Tibial nerve (tissue), 4 donors: Measurements from ENCODE around the gene XYLT1. TPM values are rescaled to one million over a fixed set of nuclear protein-coding genes. Genes with fewer than 3 reads are reported as not detected.

Source experiments
- DNase-seq, 2 donors: peaks; one replicate each; pipeline ENCODE4 v3.0.0-alpha.2; 2019; ENCODE audit warnings: low spot score in 2 of 2
- H3K27ac ChIP-seq, 4 donors: fragments of 200-600 bp; sonication (generic) in 3 of 4; one replicate each; pipeline ENCODE4 v1.5.1; 2017 to 2019; ENCODE audit warnings: mild to moderate bottlenecking in 1 of 4
- H3K27me3 ChIP-seq, 2 donors: fragments of 200-600 bp; sonication (generic) in 1 of 2; one replicate each; pipeline versions ENCODE4 v1.5.1 to v1.6.0; 2017 to 2019
- H3K36me3 ChIP-seq, 3 donors: fragments of 200-600 bp; sonication (generic); one replicate each; pipeline ENCODE4 v1.5.1; 2018 to 2019
- H3K4me1 ChIP-seq, 4 donors: fragments of 200-600 bp; sonication (generic) in 3 of 4; one replicate each; pipeline ENCODE4 v1.5.1; 2017 to 2019
- H3K4me3 ChIP-seq, 4 donors: fragments of 200-600 bp; sonication (generic) in 3 of 4; one replicate each; pipeline ENCODE4 v1.5.1; 2017 to 2019; ENCODE audit warnings: mild to moderate bottlenecking in 1 of 4, moderate library complexity in 1 of 4
- H3K9me3 ChIP-seq, 4 donors: fragments of 200-600 bp; sonication (generic) in 3 of 4; one replicate each; pipeline ENCODE4 v1.5.1; 2017 to 2019
- EP300 ChIP-seq, 2 donors: sonication (generic); formaldehyde crosslinking; IDR thresholded peaks; one replicate each; pipeline ENCODE4 v1.6.1; 2017; ENCODE audit warnings: antibody characterized with exemption in 2 of 2, mild to moderate bottlenecking in 1 of 2
- POLR2A ChIP-seq, 2 donors: fragments of 450-650 bp; IDR thresholded peaks; one replicate each; pipeline ENCODE4 v1.6.1; 2017; ENCODE audit warnings: antibody characterized with exemption in 2 of 2, mild to moderate bottlenecking in 2 of 2, moderate library complexity in 2 of 2
- WGBS, 2 donors: methylation state at CpG; one replicate each; pipeline ENCODE4 v1.1.5; 2018; 5-methylcytosine and 5-hydroxymethylcytosine counted together
- total RNA-seq, 4 donors: library from RNA; depleted of rRNA; stranded (reverse); fragments of >200 nt; gene quantifications; one replicate each; pipeline ENCODE4 v1.1.0, GENCODE V29; 2016
- TF ChIP-seq, protein P1 (sequence below), 5 experiments: fragments of 200-600 bp in 3 of 5; fragments of 450-650 bp in 2 of 5; sonication (generic) in 3 of 5; IDR thresholded peaks; one replicate each; pipeline ENCODE4 v1.5.1; 2016 to 2019; ENCODE audit warnings: antibody characterized with exemption in 5 of 5, mild to moderate bottlenecking in 3 of 5, moderate library complexity in 2 of 5

XYLT1 gene
- total RNA-seq, 4 donors from 2014 or later, result 13.8 to 23.1 (median 14.8) TPM

DNA sequence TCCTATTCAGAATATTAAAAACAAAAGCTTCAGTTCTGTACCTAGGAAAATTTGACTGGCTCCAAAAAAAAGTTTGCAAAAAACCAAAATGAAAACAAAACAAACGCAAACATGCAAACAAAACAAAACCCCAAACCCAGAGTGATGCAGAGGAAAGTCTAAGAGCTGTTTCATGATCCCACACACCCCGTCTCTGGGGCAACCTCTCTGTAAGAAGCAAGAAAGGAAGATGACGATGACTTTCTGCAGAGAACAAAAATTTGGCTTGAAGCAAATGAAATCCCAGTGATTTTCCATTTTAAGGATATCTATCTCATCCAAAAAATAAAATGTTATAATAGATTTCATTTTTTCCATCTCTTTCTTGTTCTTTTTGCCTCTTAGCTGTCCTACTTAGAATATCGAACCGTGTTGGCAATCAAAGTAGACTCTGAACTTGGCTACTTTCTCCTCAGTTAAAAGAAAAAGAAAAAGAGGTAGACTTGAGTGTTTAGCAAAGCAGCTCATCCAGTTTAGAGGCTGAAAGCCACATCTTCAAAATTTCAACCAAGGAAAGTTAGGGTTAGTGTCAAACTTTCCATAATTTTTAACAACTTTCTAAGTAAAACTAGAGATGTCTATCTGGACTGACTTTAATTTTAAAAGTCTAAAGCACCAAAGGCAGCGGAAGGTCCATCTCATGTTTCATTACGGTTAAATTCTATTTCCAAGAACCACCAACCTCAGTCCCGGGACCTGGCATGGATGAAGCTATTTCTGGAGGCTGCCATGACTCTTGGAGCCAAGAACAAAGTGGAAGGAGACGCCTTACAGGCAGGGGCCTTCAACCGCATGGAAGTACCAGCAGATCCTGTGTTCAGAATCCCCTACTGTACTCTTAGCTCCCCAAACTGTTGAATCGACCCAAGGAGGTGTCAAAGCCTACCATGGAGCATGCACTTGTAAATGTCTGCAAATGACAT, 180.8 kb downstream of the XYLT1 start:
- 68 to 76% methylated on average over 11 of the region's 11 CpGs for WGBS, 2 donors
- no peaks in the 10 kb centered on the region for H3K36me3 ChIP-seq
- peaks cover 0 to 24% (median 0%) of the 10 kb centered on the region in 4 donors for H3K4me1 ChIP-seq
- no peaks in the 10 kb centered on the region for H3K27me3 ChIP-seq
- H3K4me3 ChIP-seq, result no peak overlapping the region
- peaks cover 0 to 4% (median 0%) of the 10 kb centered on the region in 4 donors for H3K9me3 ChIP-seq
- peak overlapping the region in 1 of 4 donors; percentile 25 for H3K27ac ChIP-seq
- TF ChIP-seq EP300 (IDR thresholded peaks at IDR 0.05) (no peak), POLR2A (IDR thresholded peaks at IDR 0.05) (no peak)
- TF ChIP-seq, protein P1, sequence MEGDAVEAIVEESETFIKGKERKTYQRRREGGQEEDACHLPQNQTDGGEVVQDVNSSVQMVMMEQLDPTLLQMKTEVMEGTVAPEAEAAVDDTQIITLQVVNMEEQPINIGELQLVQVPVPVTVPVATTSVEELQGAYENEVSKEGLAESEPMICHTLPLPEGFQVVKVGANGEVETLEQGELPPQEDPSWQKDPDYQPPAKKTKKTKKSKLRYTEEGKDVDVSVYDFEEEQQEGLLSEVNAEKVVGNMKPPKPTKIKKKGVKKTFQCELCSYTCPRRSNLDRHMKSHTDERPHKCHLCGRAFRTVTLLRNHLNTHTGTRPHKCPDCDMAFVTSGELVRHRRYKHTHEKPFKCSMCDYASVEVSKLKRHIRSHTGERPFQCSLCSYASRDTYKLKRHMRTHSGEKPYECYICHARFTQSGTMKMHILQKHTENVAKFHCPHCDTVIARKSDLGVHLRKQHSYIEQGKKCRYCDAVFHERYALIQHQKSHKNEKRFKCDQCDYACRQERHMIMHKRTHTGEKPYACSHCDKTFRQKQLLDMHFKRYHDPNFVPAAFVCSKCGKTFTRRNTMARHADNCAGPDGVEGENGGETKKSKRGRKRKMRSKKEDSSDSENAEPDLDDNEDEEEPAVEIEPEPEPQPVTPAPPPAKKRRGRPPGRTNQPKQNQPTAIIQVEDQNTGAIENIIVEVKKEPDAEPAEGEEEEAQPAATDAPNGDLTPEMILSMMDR (IDR thresholded peaks at IDR 0.05), result no peak
- no peak for DNase-seq

DNA sequence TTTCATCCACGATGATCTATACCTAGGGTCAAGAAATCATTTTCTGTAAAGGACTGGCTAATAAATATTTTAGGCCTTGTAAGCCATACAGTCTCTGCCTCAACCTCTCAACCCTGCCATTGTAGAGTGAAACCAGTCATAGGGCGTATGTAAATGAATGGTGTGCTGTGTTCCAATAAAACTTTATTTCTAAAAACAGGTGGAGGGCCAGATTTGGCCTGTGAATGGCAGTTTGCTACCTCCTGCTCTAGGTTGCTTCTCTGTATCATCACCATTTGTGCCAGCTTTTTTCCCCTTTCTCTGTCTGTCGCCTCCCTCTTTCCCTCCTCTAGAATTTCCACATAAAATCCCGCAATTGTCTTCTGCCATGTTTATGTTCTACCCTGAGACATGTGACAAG, 181.7 kb downstream of the XYLT1 start:
- Histone ChIP-seq H3K36me3 (no peaks in the 10 kb centered on the region), H3K9me3 (peaks cover 0 to 4% (median 0%) of the 10 kb centered on the region in 4 donors), H3K4me3 (no peak overlapping the region), H3K27ac (peak overlapping the region in 1 of 4 donors; percentile 41), H3K27me3 (no peaks in the 10 kb centered on the region), H3K4me1 (peaks cover 0 to 24% (median 0%) of the 10 kb centered on the region in 4 donors)
- 84 to 95% methylated on average over 4 of the region's 4 CpGs for WGBS, 2 donors
- TF ChIP-seq EP300 (IDR thresholded peaks at IDR 0.05) (no peak), POLR2A (IDR thresholded peaks at IDR 0.05) (no peak)
- TF ChIP-seq, protein P1 (IDR thresholded peaks at IDR 0.05), result no peak
- DNase-seq, result no peak

DNA sequence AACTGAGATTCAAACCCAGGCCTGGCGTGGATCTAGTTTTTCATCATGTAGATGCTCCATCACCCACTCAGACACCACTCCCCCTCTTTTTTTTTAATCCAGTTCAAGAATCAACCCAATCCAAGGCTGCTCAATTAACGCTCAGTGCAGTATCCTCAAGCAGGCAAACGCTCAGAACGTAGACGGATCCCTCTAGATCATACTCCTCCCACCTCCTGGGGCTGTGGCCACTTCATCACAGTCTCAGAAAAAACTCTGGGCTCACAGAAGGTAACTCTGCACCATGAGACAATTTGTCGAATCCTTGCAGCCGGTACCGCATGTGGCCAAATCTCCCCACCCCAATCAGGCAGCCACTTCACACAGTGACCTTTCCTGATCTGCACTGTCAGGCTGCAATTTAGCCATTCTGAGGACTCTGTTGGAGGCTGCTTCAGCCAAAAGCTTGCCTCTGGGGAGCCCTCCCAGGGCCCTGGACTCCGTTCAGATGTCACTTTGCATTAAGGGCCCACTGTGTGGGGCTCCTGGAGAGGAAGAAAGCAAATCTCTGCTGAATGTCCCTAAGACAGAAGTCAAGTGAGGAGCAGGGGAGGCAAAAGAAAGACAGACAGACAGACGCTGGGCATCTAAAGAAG, 183.5 kb downstream of the XYLT1 start:
- H3K36me3 ChIP-seq, result no peaks in the 10 kb centered on the region
- H3K4me1 ChIP-seq, result peaks cover 0 to 24% (median 0%) of the 10 kb centered on the region in 4 donors
- no peak for TF ChIP-seq EP300 (IDR thresholded peaks at IDR 0.05)
- TF ChIP-seq, protein P1 (IDR thresholded peaks at IDR 0.05), result no peak
- TF ChIP-seq POLR2A (IDR thresholded peaks at IDR 0.05), result no peak
- DNase-seq, result no peak
- H3K27ac ChIP-seq, result no peak overlapping the region
- 69 to 80% methylated on average over 9 to 10 of the region's 10 CpGs for WGBS, 2 donors
- H3K9me3 ChIP-seq, result peaks cover 0 to 4% (median 0%) of the 10 kb centered on the region in 4 donors
- H3K4me3 ChIP-seq, result no peak overlapping the region
- H3K27me3 ChIP-seq, result no peaks in the 10 kb centered on the region

DNA sequence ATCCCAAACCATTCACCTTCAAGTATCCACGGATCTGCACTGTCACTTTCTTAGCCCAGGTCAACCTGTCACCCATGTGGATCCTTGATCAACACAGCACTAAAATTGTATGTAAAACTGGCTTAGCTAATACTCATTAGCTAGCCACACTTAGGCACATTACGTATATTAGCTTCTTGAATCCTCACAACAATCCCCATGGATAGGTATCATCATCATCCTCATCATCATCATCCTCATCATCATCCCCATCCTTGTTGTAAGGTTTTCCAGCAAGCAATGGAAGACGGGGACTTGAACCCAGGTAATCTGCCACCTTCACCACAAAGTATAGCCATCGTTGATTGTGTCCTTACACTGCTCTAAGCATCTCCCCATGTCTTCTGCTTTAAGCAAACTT, 184.3 kb downstream of the XYLT1 start:
- 91 to 95% methylated on average over 4 of the region's 4 CpGs for WGBS, 2 donors
- no peak for DNase-seq
- H3K4me3 ChIP-seq, result no peak overlapping the region
- no peaks in the 10 kb centered on the region for H3K36me3 ChIP-seq
- TF ChIP-seq POLR2A (IDR thresholded peaks at IDR 0.05) (no peak), EP300 (IDR thresholded peaks at IDR 0.05) (no peak)
- TF ChIP-seq, protein P1 (IDR thresholded peaks at IDR 0.05), result no peak
- H3K27ac ChIP-seq, result no peak overlapping the region
- peaks cover 0 to 21% (median 0%) of the 10 kb centered on the region in 4 donors for H3K4me1 ChIP-seq
- peaks cover 0 to 4% (median 0%) of the 10 kb centered on the region in 4 donors for H3K9me3 ChIP-seq
- no peaks in the 10 kb centered on the region for H3K27me3 ChIP-seq

DNA sequence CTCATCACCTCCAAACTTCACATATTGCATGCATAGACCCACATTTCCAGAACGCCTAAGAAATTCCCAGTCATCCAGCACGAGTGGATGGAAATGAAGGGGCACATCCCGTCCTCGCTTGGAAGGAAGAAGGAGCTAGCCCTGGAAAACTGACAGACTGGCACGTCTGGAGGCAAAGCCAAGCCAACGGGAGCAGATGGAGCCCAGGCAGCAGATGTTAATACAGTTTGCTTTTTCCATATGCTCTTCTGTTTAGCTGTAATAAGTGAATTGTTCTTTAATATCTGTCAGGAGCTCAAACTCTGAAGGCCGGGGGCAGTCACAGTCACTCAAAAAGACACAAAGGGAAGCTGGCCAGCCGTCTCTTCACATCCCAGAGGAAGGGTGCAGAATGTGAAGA, 187.7 kb downstream of the XYLT1 start:
- Histone ChIP-seq H3K27me3 (no peaks in the 10 kb centered on the region), H3K9me3 (no peaks in the 10 kb centered on the region), H3K36me3 (no peaks in the 10 kb centered on the region), H3K4me3 (no peak overlapping the region), H3K4me1 (peaks cover 0 to 9% (median 0%) of the 10 kb centered on the region in 4 donors), H3K27ac (no peak overlapping the region)
- 75 to 84% methylated on average over 8 of the region's 8 CpGs for WGBS, 2 donors
- DNase-seq, result no peak
- no peak for TF ChIP-seq EP300 (IDR thresholded peaks at IDR 0.05)
- TF ChIP-seq, protein P1 (IDR thresholded peaks at IDR 0.05), result no peak
- no peak for TF ChIP-seq POLR2A (IDR thresholded peaks at IDR 0.05)
